Mammary epithelial cell (primary cell): ENCODE results near the gene ZSWIM8.

Experiments
- EZH2 ChIP-seq: IDR thresholded peaks from 2 replicates; pipeline ENCODE4 v1.6.1; 2012; ENCODE audit warnings: low read length, inconsistent platforms, borderline replicate concordance
- TF ChIP-seq, protein P1 (sequence below), 2 donors: IDR thresholded peaks in 1 of 2; conservative IDR thresholded peaks in 1 of 2; 2 replicates each; pipeline ENCODE4 v1.5.1; 2011 to 2012; ENCODE audit warnings: inconsistent platforms in 2 of 2, low read length in 2 of 2, mild to moderate bottlenecking in 2 of 2, control low read depth in 1 of 2, low read depth in 1 of 2; ENCODE audit not compliant: insufficient read depth in 1 of 2; ENCODE audit errors: extremely low read depth in 1 of 2

DNA sequence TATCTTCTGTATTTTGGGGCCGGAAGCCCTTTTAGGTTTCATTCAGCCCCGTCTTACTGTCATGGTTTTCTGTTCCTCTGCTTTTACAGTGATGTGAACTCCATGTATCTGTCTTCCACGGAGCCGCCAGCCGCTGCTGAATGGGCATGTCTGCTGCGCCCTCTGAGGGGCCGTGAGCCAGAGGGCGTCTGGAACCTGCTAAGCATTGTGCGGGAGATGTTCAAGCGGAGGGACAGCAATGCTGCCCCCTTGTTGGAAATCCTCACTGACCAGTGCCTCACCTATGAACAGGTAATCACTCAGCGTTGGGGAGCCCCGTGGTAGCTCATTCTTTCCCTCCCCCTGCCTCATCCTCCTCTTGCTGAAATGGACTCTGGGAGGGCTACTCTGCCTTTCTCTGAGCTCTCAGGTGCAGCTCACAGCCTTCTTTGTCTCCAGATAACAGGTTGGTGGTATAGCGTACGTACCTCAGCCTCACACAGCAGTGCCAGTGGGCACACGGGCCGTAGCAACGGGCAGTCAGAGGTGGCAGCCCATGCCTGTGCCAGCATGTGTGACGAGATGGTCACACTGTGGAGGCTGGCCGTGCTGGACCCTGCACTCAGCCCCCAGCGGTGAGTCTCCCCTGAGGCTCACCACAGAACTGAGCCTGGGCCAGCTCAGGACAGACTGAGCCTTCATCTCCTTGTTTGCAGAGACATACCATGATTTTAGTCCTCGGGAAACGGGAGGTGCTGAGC is 5.7 kb downstream of the ZSWIM8 start:
- TF ChIP-seq, protein P1, sequence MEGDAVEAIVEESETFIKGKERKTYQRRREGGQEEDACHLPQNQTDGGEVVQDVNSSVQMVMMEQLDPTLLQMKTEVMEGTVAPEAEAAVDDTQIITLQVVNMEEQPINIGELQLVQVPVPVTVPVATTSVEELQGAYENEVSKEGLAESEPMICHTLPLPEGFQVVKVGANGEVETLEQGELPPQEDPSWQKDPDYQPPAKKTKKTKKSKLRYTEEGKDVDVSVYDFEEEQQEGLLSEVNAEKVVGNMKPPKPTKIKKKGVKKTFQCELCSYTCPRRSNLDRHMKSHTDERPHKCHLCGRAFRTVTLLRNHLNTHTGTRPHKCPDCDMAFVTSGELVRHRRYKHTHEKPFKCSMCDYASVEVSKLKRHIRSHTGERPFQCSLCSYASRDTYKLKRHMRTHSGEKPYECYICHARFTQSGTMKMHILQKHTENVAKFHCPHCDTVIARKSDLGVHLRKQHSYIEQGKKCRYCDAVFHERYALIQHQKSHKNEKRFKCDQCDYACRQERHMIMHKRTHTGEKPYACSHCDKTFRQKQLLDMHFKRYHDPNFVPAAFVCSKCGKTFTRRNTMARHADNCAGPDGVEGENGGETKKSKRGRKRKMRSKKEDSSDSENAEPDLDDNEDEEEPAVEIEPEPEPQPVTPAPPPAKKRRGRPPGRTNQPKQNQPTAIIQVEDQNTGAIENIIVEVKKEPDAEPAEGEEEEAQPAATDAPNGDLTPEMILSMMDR (conservative IDR thresholded peaks at IDR 0.05 in 1 of 2, IDR thresholded peaks at IDR 0.05 in 1 of 2; ENCODE audit: extremely low read depth in 1 of 2, insufficient read depth in 1 of 2, low read depth in 1 of 2, low read length in 2 of 2), result no peak
- TF ChIP-seq EZH2, result no peak
